Right ventricle myocardium inferior (tissue), 1 donor: ENCODE measurements around the gene SNRNP40. TPM values are rescaled to one million over a fixed set of nuclear protein-coding genes. Genes with fewer than 3 reads are reported as not detected.

Source experiments
- ATAC-seq: fragments of 200-7000 bp; cut with Tn5 transposase; one replicate; pipeline ENCODE4 v1.9.1; 2020; ENCODE audit warnings: mild to moderate bottlenecking, moderate library complexity
- DNase-seq: peaks from one replicate; pipeline ENCODE4 v3.0.0; 2021; ENCODE audit errors: missing footprints
- intact Hi-C: fragments of 100-400 bp; cut with DNase I; formaldehyde crosslinking; loops from one replicate; pipeline ENCODE4 v1.11.0; 2022
- total RNA-seq: library from RNA; stranded (reverse); fragmentation: NEBNext Ultra II Directional; extraction: Animal tissue kit (Norgen Biotek cat#: 25700); gene quantifications from one replicate; pipeline ENCODE4 v1.2.1, GENCODE V29; 2021
- donor health status: DM: no; HTN: yes; CAD: no; lungs with severe emphysema.

The SNRNP40 gene
- total RNA-seq, 1 donor from 2014 or later = 19.0 TPM

- ATAC-seq = no peak
- DNase-seq = no peak
Observed at GRCh38 chr1:31238986-31239613, 57.5 kb downstream of the SNRNP40 start.

GRCh38 chr1:31238612-31238985, 58.0 kb downstream of the SNRNP40 start:
- no peak for ATAC-seq

More at GRCh38 chr1:31238986-31239613, 57.5 kb downstream of the SNRNP40 start:
- intact Hi-C loops = no loop called here

GRCh38 chr1:31234870-31235269, 61.7 kb downstream of the SNRNP40 start:
- intact Hi-C loops = no loop called here
- DNase-seq (no peak), ATAC-seq (no peak)

More at GRCh38 chr1:31238612-31238985, 58.0 kb downstream of the SNRNP40 start:
- peak; percentile 53 for DNase-seq
- intact Hi-C loops = no loop called here

GRCh38 chr1:31234123-31234708, 62.4 kb downstream of the SNRNP40 start:
- intact Hi-C loops = no loop called here
- ATAC-seq = no peak
- DNase-seq = no peak

DNA sequence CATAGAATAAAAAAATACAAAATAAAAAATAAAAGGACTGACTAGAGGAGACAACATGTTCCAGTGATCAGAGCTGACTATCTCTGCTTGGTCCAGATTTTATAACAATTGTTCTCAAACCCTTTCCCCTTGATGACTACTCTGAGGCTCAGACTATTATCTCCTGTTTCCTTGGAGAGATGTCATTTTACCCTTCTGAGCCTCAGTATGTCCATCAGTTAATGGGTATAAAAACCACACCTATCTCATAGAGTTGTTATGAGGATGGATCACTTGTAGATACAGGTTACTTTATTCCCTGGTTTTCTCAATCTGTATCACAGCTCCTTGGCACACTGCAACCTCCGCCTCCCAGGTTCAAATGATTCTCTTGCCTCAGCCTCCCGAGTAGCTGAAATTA, 63.9 kb downstream of the SNRNP40 start:
- DNase-seq (no peak), ATAC-seq (no peak)
- intact Hi-C loops = no loop called here

- DNase-seq (no peak), ATAC-seq (no peak)
- intact Hi-C loops = no loop called here
Observed at GRCh38 chr1:31231802-31232201, 64.8 kb downstream of the SNRNP40 start.

GRCh38 chr1:31230378-31230777, 66.2 kb downstream of the SNRNP40 start:
- DNase-seq (no peak), ATAC-seq (no peak)
- intact Hi-C loops = no loop called here

- no peak for ATAC-seq
- intact Hi-C loops = no loop called here
- no peak for DNase-seq
Observed at GRCh38 chr1:31228986-31229385, 67.6 kb downstream of the SNRNP40 start.

DNA sequence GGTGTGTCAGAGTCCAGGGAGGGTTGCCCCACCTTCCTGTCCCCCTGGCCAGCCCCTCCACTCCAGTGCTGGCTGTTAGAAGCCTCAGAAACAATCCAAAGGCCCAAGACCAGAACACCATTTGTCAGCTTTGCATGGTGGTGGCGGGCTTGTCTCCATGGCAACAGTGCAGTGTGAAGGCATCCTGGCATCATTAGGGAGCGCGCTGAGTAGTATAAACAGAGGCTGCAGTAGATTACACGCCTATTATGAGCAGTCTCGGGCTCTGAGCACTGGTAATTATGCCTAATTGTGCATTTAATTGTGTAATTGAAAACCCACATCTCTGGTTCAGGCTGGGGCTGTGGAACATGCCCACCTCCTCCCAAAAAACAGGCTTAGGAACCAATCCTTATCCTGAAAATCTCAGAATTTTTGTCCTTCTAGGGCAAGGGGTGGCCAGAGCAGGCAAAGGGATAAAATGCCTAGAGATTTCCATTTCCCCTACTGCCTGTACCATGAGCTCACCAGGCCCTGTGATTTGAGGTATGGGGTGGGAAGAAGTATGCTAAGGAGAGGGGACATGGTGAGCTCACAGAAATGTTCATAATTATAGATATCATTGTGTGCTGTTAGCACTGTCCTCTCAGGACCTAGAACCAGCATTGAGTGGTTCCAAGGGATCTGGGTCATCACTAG, 68.6 kb downstream of the SNRNP40 start:
- intact Hi-C loops = no loop called here
- ATAC-seq (no peak), DNase-seq (no peak)

GRCh38 chr1:31224068-31224467, 72.5 kb downstream of the SNRNP40 start:
- DNase-seq = no peak
- ATAC-seq = no peak
- intact Hi-C loops = no loop called here

DNA sequence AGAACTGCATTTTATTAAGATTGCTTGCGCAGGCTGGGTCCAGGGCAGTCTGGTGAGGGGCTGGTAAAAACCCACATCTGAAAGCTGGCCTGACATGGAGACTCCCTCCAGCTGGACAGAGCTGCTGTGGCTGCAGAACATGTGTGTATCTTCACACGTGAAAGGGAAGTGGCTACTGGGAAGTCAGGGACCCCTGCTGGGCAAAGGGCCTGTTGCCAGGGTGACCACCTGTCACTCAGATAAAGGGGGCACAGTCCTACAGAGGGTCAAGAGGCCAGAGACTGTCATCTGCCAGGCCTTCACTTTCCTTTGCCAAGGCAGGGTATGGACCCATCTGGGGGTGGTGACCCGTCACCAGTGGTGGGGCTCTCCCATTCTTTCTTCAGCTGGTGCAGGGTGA, 74.4 kb downstream of the SNRNP40 start:
- ATAC-seq (no peak), DNase-seq (no peak)
- intact Hi-C loops = no loop called here

DNA sequence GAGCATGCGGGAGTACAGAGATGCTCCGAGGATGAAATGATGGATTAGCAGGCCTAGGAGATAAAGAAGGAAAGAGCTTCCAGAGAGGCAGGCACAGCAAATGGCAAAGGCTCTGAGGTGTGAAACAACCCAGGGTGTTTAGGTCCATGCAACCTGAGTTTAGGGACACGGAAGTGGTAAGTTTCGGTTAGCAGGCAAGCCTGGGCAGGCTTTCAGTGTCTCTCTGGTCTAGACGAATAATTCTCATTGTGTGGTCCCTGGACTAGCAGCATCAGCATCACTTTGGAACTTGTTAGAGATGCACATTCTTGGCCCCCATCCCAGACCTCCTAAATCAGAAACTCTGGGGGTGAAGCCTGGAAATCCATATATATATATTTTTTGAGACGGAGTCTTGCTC, 75.5 kb downstream of the SNRNP40 start:
- intact Hi-C loops = no loop called here
- DNase-seq (no peak), ATAC-seq (no peak)

DNA sequence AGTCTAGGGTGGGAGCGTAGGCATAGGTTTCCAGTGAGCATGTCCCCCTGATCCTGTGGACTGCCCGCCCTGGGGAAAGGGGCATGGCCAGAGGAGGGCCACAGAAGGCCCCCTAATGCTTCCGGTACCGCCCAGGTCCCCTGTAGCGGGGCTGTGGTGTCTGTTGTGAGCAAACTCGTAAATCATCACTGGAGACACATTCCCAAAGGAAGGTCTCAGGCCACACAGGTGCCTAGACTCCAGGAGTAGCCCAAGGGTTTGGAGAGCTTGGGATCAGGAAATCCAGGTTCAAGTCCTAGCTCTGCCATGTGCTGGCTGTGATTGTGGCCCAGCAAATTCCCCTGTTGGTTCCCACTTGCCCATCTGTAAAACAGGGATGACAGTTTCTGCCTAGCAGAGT, 77.1 kb downstream of the SNRNP40 start:
- DNase-seq = no peak
- no peak for ATAC-seq
- intact Hi-C loops = no loop called here

DNA sequence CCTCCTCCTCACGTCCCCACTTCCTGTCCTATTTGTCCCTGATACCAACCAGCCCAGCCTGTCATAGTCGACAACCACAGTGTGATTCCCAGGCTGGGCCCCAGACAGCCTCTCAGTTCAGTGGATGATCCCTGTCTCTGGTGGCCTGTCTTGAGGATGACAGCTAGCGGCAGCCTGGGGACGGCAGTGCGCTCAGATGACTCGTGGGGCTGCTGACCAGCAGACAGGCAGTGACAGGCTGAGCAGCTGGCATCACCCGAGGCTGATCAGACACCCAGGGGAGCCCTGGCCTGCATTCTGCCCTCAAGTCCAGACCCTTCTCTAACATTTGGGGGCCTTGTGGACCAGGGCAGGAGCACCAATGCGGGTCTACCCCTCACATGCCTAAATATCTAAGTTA, 77.9 kb downstream of the SNRNP40 start:
- DNase-seq (no peak), ATAC-seq (no peak)
- intact Hi-C loops = no loop called here

GRCh38 chr1:31216016-31216415, 80.6 kb downstream of the SNRNP40 start:
- intact Hi-C loops = no loop called here
- DNase-seq = no peak
- ATAC-seq = peak; percentile 72

GRCh38 chr1:31215065-31215570, 81.5 kb downstream of the SNRNP40 start:
- intact Hi-C loops = no loop called here
- DNase-seq = no peak
- ATAC-seq = no peak

- ATAC-seq (no peak), DNase-seq (no peak)
- intact Hi-C loops = no loop called here
Observed at GRCh38 chr1:31214316-31215064, 82.1 kb downstream of the SNRNP40 start.
